GM23338 (cell line): ENCODE data around the gene XIST. TPM values are rescaled to one million over a fixed set of nuclear protein-coding genes. Genes with fewer than 3 reads are reported as not detected.

Experiments used
- ATAC-seq: fragments of 200-7000 bp; cut with Tn5 transposase; 3 replicates; pipeline ENCODE4 v1.9.1; 2020
- DNase-seq: peaks from one replicate; pipeline ENCODE4 v3.0.0-alpha.2; 2015; ENCODE audit warnings: low spot score
- H2AFZ ChIP-seq: fragments of 200-600 bp; sonication (generic); 2 replicates; pipeline ENCODE4 v1.8.0; 2016; ENCODE audit warnings: antibody characterized with exemption, mild to moderate bottlenecking, moderate library complexity
- H3F3A ChIP-seq: fragments of 200-600 bp; sonication (generic); replicated peaks from 2 replicates; pipeline ENCODE4 v1.8.0; 2017; ENCODE audit warnings: antibody characterized with exemption, mixed run types, low read depth
- H3K27ac ChIP-seq: fragments of 200-600 bp; sonication (generic); 2 replicates; pipeline ENCODE4 v1.6.1; 2016; ENCODE audit warnings: low read depth
- H3K27me3 ChIP-seq: fragments of 200-600 bp; sonication (generic); 2 replicates; pipeline ENCODE4 v1.8.0; 2016; ENCODE audit warnings: mild to moderate bottlenecking, mixed run types, moderate library complexity; ENCODE audit not compliant: insufficient read depth
- H3K36me3 ChIP-seq: fragments of 200-600 bp; sonication (generic); 2 replicates; pipeline ENCODE4 v1.8.0; 2016; ENCODE audit warnings: mild to moderate bottlenecking; ENCODE audit not compliant: insufficient read depth
- H3K4me1 ChIP-seq: fragments of 200-600 bp; sonication (generic); 2 replicates; pipeline ENCODE4 v1.8.0; 2016; ENCODE audit warnings: mild to moderate bottlenecking, moderate library complexity; ENCODE audit not compliant: insufficient read depth
- H3K4me2 ChIP-seq: fragments of 200-600 bp; sonication (generic); 2 replicates; pipeline ENCODE4 v1.7.1; 2017; ENCODE audit warnings: mixed run types
- H3K4me3 ChIP-seq: fragments of 200-600 bp; sonication (generic); 2 replicates; pipeline ENCODE4 v1.6.1; 2016; ENCODE audit warnings: mixed run types
- H3K79me2 ChIP-seq: fragments of 200-600 bp; sonication (generic); replicated peaks from 2 replicates; pipeline ENCODE4 v1.8.0; 2017; ENCODE audit warnings: mild to moderate bottlenecking; ENCODE audit not compliant: insufficient read depth
- H3K9me2 ChIP-seq: fragments of 200-600 bp; sonication (generic); 2 replicates; pipeline ENCODE4 v1.8.0; 2017; ENCODE audit not compliant: insufficient read depth
- H4K20me1 ChIP-seq: fragments of 200-600 bp; sonication (generic); replicated peaks from 2 replicates; pipeline ENCODE4 v1.8.0; 2017; ENCODE audit warnings: mild to moderate bottlenecking; ENCODE audit not compliant: insufficient read depth
- H3K27ac Mint-ChIP-seq: 2 replicates; pipeline ENCODE4 v1.8.0; 2020; ENCODE audit warnings: inconsistent platforms, mild to moderate bottlenecking, moderate library complexity, mixed read lengths
- H3K27me3 Mint-ChIP-seq: 3 replicates; pipeline ENCODE4 v1.8.0; 2022; ENCODE audit warnings: low read depth, mild to moderate bottlenecking, moderate library complexity, mixed read lengths, inconsistent platforms; ENCODE audit not compliant: insufficient read depth, poor library complexity
- H3K36me3 Mint-ChIP-seq: 3 replicates; pipeline ENCODE4 v1.8.0; 2021; ENCODE audit warnings: low read depth, mild to moderate bottlenecking, inconsistent platforms, moderate library complexity, mixed read lengths
- H3K4me1 Mint-ChIP-seq: 3 replicates; pipeline ENCODE4 v1.8.0; 2020; ENCODE audit warnings: mild to moderate bottlenecking, inconsistent platforms, mixed read lengths
- H3K4me3 Mint-ChIP-seq: 3 replicates; pipeline ENCODE4 v1.8.0; 2021; ENCODE audit warnings: moderate library complexity, mild to moderate bottlenecking, inconsistent platforms, mixed read lengths
- H3K9me3 Mint-ChIP-seq: 3 replicates; pipeline ENCODE4 v1.8.0; 2020; ENCODE audit warnings: moderate library complexity, mild to moderate bottlenecking, inconsistent platforms, mixed read lengths
- CREB1 ChIP-seq: fragments of 250-450 bp; sonication (Bioruptor Pico); IDR thresholded peaks from 2 replicates; pipeline ENCODE4 v1.5.0; 2020; ENCODE audit warnings: low read depth, mild to moderate bottlenecking, moderate library complexity
- EZH2 ChIP-seq: fragments of 200-600 bp; sonication (generic); IDR thresholded peaks from one replicate; pipeline ENCODE4 v1.8.0; 2017; ENCODE audit warnings: antibody characterized with exemption, mild to moderate bottlenecking, low read depth; ENCODE audit not compliant: unreplicated experiment
- EZH2phosphoT487 ChIP-seq: fragments of 200-600 bp; sonication (generic); IDR thresholded peaks from one replicate; pipeline ENCODE4 v1.8.1; 2018; ENCODE audit warnings: antibody characterized with exemption; ENCODE audit not compliant: unreplicated experiment
- JUNB ChIP-seq: IDR thresholded peaks from one replicate; pipeline ENCODE4 v1.6.1; 2016; ENCODE audit warnings: antibody characterized with exemption; ENCODE audit not compliant: unreplicated experiment
- NANOG ChIP-seq: IDR thresholded peaks from 2 replicates; pipeline ENCODE4 v1.6.1; 2016; ENCODE audit warnings: antibody characterized with exemption, borderline replicate concordance
- POLR2AphosphoS5 ChIP-seq: IDR thresholded peaks from 2 replicates; pipeline ENCODE4 v1.6.1; 2016; ENCODE audit warnings: antibody characterized with exemption, low read depth
- ZNF114 ChIP-seq: fragments of 250-450 bp; sonication (Bioruptor Pico); IDR thresholded peaks from 2 replicates; pipeline ENCODE4 v1.5.0; 2020; ENCODE audit warnings: mild to moderate bottlenecking, moderate library complexity
- ZNF331 ChIP-seq: fragments of 250-450 bp; sonication (Bioruptor Pico); IDR thresholded peaks from 2 replicates; pipeline ENCODE4 v1.5.0; 2020; ENCODE audit warnings: low read depth, mild to moderate bottlenecking, moderate library complexity
- ZNF462 ChIP-seq: fragments of 250-450 bp; sonication (Bioruptor Pico); IDR thresholded peaks from 2 replicates; pipeline ENCODE4 v1.5.0; 2020; ENCODE audit warnings: mild to moderate bottlenecking, moderate library complexity
- polyA plus RNA-seq: library from polyadenylated mRNA; unstranded; fragments of >200 nt; fragmentation: Nextera tagmentation; extraction: Ambion mirVana; gene quantifications from 2 replicates; pipeline ENCODE4 v1.2.1, GENCODE V29; 2016
- total RNA-seq: library from RNA; depleted of rRNA; stranded (reverse); fragments of >200 nt; shearing (Covaris generic); gene quantifications from 2 replicates; pipeline ENCODE4 v1.2.3, GENCODE V29; 2014

Gene XIST
- total and polyA plus RNA-seq, 2 experiments from 2014 or later: 0.28 to 0.84 TPM

- TF ChIP-seq POLR2AphosphoS5: no peak
- TF ChIP-seq NANOG: no peak
- no peak for TF ChIP-seq CREB1 (CRISPR knock-in tag)
- TF ChIP-seq ZNF462 (CRISPR knock-in tag): no peak
- TF ChIP-seq EZH2: no peak
- no peak for TF ChIP-seq EZH2phosphoT487
- TF ChIP-seq ZNF114 (CRISPR knock-in tag): no peak
- no peak for TF ChIP-seq ZNF331
Measured at GRCh38 chrX:73842541-73843234, 9.8 kb downstream of the XIST start (continued).

GRCh38 chrX:73841337-73841736 lies 11.2 kb downstream of the XIST start:
- H4K20me1 ChIP-seq: no peaks in the 10 kb centered on the region
- no peak for ATAC-seq

More at GRCh38 chrX:73841337-73841736, 11.2 kb downstream of the XIST start:
- H3K9me2 ChIP-seq: no peaks in the 10 kb centered on the region
- H3K4me1 Mint-ChIP-seq: no peaks in the 10 kb centered on the region
- H3F3A ChIP-seq: no peaks in the 10 kb centered on the region
- H3K4me2 ChIP-seq: no peak overlapping the region
- H3K27ac Mint-ChIP-seq: no peak overlapping the region
- H3K4me1 ChIP-seq: no peaks in the 10 kb centered on the region
- H3K79me2 ChIP-seq: no peaks in the 10 kb centered on the region
- no peak overlapping the region for H3K4me3 ChIP-seq
- no peak for DNase-seq
- H3K9me3 Mint-ChIP-seq: peaks cover 11% of the 10 kb centered on the region; the same call in 2 of the 3 replicates
- TF ChIP-seq EZH2phosphoT487: no peak
- no peak for TF ChIP-seq JUNB
- H3K36me3 ChIP-seq: no peaks in the 10 kb centered on the region
- H3K27ac ChIP-seq: no peak overlapping the region
- H2AFZ ChIP-seq: no peak overlapping the region
- H3K27me3 ChIP-seq: no peaks in the 10 kb centered on the region
- H3K4me3 Mint-ChIP-seq: no peak overlapping the region
- peaks cover 4% of the 10 kb centered on the region for H3K27me3 Mint-ChIP-seq
- H3K36me3 Mint-ChIP-seq: peaks cover 9% of the 10 kb centered on the region
